HG02759 (cell line): ENCODE data around the gene ITGB3BP.
"Not testable (repeated sequence)": the region's sequence is repeated elsewhere in the genome, so short reads cannot be mapped to it uniquely, and the experiment has no call there.

ENCODE experiments used
- ATAC-seq: cut with Tn5 transposase; IDR thresholded peaks from one replicate; pipeline ENCODE4 v1.9.1; 2021; ENCODE audit warnings: mild to moderate bottlenecking, moderate library complexity; ENCODE audit not compliant: unreplicated experiment

The ITGB3BP gene, protein sequence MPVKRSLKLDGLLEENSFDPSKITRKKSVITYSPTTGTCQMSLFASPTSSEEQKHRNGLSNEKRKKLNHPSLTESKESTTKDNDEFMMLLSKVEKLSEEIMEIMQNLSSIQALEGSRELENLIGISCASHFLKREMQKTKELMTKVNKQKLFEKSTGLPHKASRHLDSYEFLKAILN

DNA sequence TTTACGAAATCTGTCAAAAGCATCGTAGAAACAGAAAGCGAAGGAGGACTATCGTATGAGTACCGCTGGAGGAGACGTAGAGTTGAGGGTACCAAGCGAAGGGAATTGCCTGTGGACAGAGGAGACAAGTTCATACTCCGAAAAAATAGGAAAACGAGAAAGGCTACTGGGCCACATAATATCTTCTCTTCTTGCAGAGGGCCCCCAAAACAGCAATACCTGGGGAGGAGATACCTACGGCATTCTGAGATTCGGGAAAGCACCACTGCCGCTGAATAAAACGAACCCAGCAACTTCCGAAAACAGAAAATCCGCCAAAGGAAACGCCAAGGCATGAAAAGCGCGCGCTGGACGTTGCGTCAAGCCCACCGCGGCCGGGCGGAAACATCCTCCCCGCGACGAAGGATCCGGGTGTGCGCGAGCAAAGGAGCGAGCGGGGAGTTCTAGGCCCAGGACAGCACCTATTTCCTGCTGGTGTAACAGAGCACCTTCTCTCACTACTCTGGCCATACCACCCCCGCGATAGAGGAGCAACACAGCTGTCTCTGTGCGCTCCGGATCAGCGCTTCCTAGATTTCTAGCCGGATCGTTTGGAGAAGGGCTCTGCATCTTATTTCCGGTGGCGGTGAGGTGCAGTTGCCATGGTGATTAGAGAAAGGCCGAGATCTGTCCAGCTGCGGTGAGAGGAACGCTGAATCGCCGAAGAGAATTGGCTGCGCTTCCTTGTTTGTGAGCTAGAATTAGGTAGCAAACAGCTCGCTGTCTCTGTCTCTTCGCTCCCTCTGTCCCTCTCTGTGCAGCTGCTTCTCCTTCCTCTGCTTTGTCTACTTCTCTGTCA lies at the start of gene ITGB3BP, which contains the start of gene EFCAB7:
Gene ITGB3BP (minus strand): TSS at position 335 of the 838 bp plus-strand sequence. CDS start 92 bp downstream, at position 243.
Gene EFCAB7 (plus strand): TSS at position 635 of the 838 bp plus-strand sequence. CDS start 2,048 bp downstream, outside the sequence.
- ATAC-seq: peak; percentile 90

- not testable (repeated sequence) for ATAC-seq
Observed at GRCh38 chr1:63572686-63573085, 49.7 kb upstream of the ITGB3BP start.

DNA sequence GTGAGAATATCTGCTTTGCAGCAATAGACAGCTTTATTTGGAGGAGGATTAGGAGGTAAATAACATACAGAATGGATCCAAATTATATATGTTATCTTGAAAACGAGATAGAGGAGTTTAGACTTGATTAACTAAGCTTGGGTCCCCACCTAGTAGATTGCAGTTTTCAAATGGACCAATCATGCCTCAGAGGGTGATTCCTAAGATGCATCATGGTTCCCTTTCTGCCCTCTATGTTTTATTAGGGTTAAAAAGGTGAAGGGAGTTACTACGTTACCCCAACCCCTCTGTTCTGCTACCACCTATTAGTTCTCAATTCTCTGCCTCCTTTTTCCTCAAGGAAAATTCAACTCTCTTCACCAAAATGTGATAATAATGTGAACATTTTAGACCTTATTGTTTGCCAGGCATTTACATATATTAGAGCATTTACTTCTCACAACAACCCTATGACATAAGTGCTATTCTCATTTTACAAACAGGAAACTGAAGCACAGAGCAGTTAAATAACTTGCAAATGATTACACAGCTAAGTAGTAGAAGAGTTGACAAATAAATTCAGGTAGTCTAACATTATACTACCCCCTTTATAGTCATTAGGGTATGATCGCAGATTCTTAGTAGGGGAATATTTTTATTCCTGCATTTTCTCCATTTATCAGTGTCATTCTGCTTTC lies 46.8 kb upstream of the ITGB3BP start:
- ATAC-seq: no peak

- no peak for ATAC-seq
Observed at GRCh38 chr1:63569068-63569467, 46.0 kb upstream of the ITGB3BP start.

DNA sequence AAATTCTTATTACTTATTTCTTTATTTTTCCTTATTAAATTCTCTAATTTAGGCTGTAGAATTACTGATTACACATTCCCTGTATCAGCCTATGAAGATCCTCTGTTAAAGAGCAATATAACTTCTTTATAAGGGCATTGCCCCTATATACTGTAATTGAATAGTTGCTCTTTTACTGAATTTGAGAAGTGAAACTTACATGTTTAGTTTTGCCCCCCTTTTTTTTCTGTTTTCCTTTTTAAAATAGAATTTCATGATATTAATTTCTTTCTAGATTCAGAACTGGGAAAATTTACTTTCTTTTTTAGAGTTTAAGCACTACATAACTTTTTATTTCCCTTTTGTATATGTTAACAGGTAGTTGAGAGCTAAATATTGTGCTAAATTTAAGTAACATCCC lies 40.7 kb upstream of the ITGB3BP start:
- ATAC-seq: no peak

GRCh38 chr1:63559357-63559756 lies 36.3 kb upstream of the ITGB3BP start:
- no peak for ATAC-seq

- no peak for ATAC-seq
Observed at GRCh38 chr1:63557365-63557987, 34.5 kb upstream of the ITGB3BP start.

- no peak for ATAC-seq
Observed at GRCh38 chr1:63555480-63555879, 32.5 kb upstream of the ITGB3BP start.

GRCh38 chr1:63548877-63549276 lies 25.9 kb upstream of the ITGB3BP start:
- no peak for ATAC-seq

DNA sequence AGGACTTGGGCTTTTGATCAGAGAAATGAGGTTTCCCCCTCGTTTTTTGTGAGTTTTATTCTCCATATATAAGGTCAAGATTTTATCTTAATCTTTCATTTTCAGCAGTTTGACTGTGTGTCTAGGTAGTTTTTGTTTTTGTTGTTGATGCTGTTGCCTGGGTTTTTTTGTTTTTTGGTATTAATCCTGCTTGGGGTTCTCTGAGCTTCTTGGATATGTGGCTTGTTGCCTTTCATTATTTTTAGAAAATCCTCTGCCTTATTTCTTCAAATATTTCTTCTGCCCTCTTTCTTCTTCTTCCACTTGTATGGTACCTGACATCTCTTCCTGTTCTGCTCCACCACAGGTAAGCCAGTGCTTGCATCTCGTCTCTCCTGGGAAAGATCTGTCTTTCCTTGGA lies 25.3 kb upstream of the ITGB3BP start:
- ATAC-seq: no peak

GRCh38 chr1:63547621-63548294 lies 24.7 kb upstream of the ITGB3BP start:
- ATAC-seq: no peak

DNA sequence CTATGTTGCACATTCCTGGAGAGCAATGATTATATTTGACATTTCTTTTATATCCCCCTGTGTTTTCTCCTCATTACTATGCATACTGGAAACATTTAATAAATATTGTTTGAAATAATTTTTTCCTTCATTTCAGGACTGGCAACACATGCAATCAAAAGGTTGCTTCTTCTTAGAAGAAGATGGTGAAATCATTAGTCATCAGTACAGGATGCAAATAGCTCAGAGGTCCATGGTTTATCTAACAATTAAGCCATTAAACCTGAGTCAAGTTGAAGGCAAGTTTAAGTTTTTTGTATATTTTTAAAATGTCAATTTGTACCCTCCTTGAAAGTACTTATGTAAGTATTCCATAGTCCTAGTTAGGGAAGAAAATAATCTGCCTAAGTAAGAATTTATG lies 22.8 kb upstream of the ITGB3BP start:
- no peak for ATAC-seq

- no peak for ATAC-seq
Observed at GRCh38 chr1:63537940-63538339, 14.9 kb upstream of the ITGB3BP start.

- no peak for ATAC-seq
Observed at GRCh38 chr1:63537006-63537405, 14.0 kb upstream of the ITGB3BP start.

- ATAC-seq: no peak
Observed at GRCh38 chr1:63534406-63534805, 11.4 kb upstream of the ITGB3BP start.

GRCh38 chr1:63533931-63534330 lies 10.9 kb upstream of the ITGB3BP start:
- no peak for ATAC-seq

GRCh38 chr1:63532727-63533126 lies 9.7 kb upstream of the ITGB3BP start:
- ATAC-seq: no peak

- no peak for ATAC-seq
Observed at GRCh38 chr1:63524201-63524600, 1.2 kb upstream of the ITGB3BP start.

GRCh38 chr1:63523738-63524137 lies 713 bp upstream of the ITGB3BP start:
- ATAC-seq: peak; percentile 8

DNA sequence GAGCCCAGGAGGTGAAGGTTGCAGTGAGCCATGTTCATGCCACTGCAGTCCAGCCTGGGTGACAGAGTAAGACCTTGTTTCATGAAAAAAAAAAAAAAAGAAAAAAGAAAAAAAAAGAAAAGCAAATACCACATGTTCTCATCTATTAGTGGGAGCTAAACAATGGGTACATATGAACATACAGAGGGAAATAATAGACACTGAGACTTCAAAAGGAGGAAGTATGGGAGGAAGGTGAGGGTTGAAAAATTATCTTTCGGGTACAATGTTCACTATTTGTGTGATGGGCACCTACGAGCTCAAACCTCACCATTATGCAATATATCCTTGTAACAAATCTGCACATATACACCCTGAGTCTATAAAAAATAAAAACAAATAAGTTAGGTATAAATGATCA lies 6.4 kb downstream of the ITGB3BP start:
- ATAC-seq: no peak

- ATAC-seq: no peak
Observed at GRCh38 chr1:63512584-63512983, 10.4 kb downstream of the ITGB3BP start.
